Prostate gland (tissue), 2 donors: Measurements from ENCODE around the gene PIAS1.
"Not testable (repeated sequence)": the region's sequence is repeated elsewhere in the genome, so short reads cannot be mapped to it uniquely, and the experiment has no call there.

Source experiments
- CTCF ChIP-seq, 4 experiments: fragments of 200-600 bp in 2 of 4; fragments of 450-650 bp in 2 of 4; sonication (generic) in 2 of 4; IDR thresholded peaks; 1 replicate in 3 of 4; 2 replicates in 1 of 4; pipeline ENCODE4 v1.5.1; 2016 to 2019; ENCODE audit warnings: antibody characterized with exemption in 4 of 4, mild to moderate bottlenecking in 2 of 4, moderate library complexity in 2 of 4
- POLR2A ChIP-seq: fragments of 450-650 bp; IDR thresholded peaks from one replicate; pipeline ENCODE4 v1.6.1; 2016; ENCODE audit warnings: antibody characterized with exemption, mild to moderate bottlenecking

- TF ChIP-seq CTCF (IDR thresholded peaks at IDR 0.05); POLR2A: not testable (repeated sequence)
Measured at GRCh38 chr15:68202994-68203393, 148.9 kb downstream of the PIAS1 start.
